Measurements from ENCODE around the gene MTMR4. TPM values are rescaled to one million over a fixed set of nuclear protein-coding genes. Genes with fewer than 3 reads are reported as not detected.

MTMR4 gene
- polyA plus RNA-seq, 1 of the 3 experiments (the other 2 are of a cell fraction) = 23.3 TPM

DNA sequence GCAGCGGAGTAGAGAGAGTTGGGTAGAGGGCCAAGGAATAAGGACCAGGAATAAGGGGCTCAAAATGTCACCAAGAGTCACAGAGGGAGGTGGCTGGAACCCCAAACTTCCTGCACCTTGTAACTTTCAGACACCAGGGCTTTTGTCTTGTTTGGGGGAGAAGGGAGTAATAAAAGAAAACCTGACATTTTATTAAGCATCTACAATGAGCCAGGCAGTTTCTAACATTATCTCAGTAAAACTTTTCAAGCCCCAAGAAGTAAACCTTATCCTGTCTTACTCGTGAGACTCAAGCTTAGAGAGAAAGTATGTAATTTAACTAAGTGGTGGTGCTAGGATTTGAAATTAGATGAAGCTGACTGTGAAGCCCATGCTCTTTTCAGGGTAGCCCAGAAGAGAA, 848 bp upstream of the MTMR4 start (continued):
- TF ChIP-seq, protein P1, sequence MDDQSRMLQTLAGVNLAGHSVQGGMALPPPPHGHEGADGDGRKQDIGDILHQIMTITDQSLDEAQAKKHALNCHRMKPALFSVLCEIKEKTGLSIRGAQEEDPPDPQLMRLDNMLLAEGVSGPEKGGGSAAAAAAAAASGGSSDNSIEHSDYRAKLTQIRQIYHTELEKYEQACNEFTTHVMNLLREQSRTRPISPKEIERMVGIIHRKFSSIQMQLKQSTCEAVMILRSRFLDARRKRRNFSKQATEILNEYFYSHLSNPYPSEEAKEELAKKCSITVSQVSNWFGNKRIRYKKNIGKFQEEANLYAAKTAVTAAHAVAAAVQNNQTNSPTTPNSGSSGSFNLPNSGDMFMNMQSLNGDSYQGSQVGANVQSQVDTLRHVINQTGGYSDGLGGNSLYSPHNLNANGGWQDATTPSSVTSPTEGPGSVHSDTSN (IDR thresholded peaks at IDR 0.05) = no peak
- TF ChIP-seq, protein P2, sequence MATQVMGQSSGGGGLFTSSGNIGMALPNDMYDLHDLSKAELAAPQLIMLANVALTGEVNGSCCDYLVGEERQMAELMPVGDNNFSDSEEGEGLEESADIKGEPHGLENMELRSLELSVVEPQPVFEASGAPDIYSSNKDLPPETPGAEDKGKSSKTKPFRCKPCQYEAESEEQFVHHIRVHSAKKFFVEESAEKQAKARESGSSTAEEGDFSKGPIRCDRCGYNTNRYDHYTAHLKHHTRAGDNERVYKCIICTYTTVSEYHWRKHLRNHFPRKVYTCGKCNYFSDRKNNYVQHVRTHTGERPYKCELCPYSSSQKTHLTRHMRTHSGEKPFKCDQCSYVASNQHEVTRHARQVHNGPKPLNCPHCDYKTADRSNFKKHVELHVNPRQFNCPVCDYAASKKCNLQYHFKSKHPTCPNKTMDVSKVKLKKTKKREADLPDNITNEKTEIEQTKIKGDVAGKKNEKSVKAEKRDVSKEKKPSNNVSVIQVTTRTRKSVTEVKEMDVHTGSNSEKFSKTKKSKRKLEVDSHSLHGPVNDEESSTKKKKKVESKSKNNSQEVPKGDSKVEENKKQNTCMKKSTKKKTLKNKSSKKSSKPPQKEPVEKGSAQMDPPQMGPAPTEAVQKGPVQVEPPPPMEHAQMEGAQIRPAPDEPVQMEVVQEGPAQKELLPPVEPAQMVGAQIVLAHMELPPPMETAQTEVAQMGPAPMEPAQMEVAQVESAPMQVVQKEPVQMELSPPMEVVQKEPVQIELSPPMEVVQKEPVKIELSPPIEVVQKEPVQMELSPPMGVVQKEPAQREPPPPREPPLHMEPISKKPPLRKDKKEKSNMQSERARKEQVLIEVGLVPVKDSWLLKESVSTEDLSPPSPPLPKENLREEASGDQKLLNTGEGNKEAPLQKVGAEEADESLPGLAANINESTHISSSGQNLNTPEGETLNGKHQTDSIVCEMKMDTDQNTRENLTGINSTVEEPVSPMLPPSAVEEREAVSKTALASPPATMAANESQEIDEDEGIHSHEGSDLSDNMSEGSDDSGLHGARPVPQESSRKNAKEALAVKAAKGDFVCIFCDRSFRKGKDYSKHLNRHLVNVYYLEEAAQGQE (IDR thresholded peaks at IDR 0.05; ENCODE audit: low read depth, low read length) = no peak

DNA sequence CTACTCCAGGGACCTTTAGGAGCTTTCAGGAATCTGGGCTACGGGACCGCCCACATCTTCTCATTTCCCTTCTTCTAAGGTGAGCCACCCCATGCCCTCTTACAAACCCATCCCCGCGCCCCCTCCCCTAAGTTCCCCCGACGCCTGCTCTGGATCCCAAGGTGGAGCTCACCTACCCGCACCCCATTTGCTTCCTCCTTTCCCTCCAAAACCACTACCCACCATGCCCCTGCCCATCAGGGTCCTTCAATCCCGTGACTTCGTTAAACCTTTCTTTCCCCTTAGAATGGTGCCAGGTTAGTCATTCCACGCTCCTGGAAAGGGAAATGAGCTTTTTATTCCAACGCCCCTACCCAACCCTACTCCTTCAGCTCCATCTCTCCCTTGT, 326 bp upstream of the MTMR4 start:
- TF ChIP-seq MEF2A (IDR thresholded peaks at IDR 0.05; ENCODE audit: borderline replicate concordance, low read depth) = no peak
- TF ChIP-seq NFIC (IDR thresholded peaks at IDR 0.05; ENCODE audit: borderline replicate concordance) = no peak
- no peak for TF ChIP-seq RCOR1 (IDR thresholded peaks at IDR 0.05; ENCODE audit: low read length)
- no peak for TF ChIP-seq GATA2 (CRISPR knock-in tag; IDR thresholded peaks at IDR 0.05)
- 61% methylated on average over 11 of the region's 11 CpGs for WGBS (ENCODE audit: low lambda C conversion rate)
- H2AFZ ChIP-seq (ENCODE audit: low read depth) = no peak overlapping the region
- no peak overlapping the region for H3K9ac ChIP-seq
- ChIA-PET POLR2A (interaction anchor here (0.9 to 3.1 kb wide), 10 partner anchors 10 to 665 kb away, joined by 3 to 13 read pairs (median 6); partner anchors contain the start of genes MRPS23, RAD51C, SUPT4H1 and TEX14), CTCF (interaction anchor here (0.7 to 3.6 kb wide), 8 partner anchors 11 to 490 kb away, joined by 3 to 12 read pairs (median 3); no protein-coding TSS in a partner anchor)
- peak overlapping the region; percentile 80 to 81 for H3K4me3 ChIP-seq (ENCODE audit: low read depth in 2 of 2, low read length in 1 of 2)
- H4K20me1 ChIP-seq (ENCODE audit: insufficient read depth) = no peaks in the 10 kb centered on the region; the same call in 1 of the 2 replicates
- H3K79me2 ChIP-seq (ENCODE audit: insufficient read depth) = peaks cover 19% of the 10 kb centered on the region
- peak overlapping the region in 1 of 2 experiments; percentile 40; a peak in 1 of 4 replicates for H3K27ac ChIP-seq (ENCODE audit: low read depth in 2 of 2, low read length in 1 of 2)
- H3K9me2 ChIP-seq = no peaks in the 10 kb centered on the region
- peaks cover 23 to 35% of the 10 kb centered on the region in 2 experiments for H3K36me3 ChIP-seq (replicated peaks in 1 of 2; ENCODE audit: control insufficient read depth in 1 of 2, insufficient read depth in 2 of 2, low read length in 1 of 2)
- H3K4me1 ChIP-seq (ENCODE audit: control insufficient read depth in 1 of 2, insufficient read depth in 2 of 2, low read depth in 1 of 2, low read length in 1 of 2) = peaks cover 7 to 31% of the 10 kb centered on the region in 2 experiments; a peak in 2 of 4 replicates
- H3K4me2 ChIP-seq = peak overlapping the region; percentile 92
- H3K9me3 ChIP-seq = no peaks in the 10 kb centered on the region
- DNase-seq = no peak
- peaks cover 27% of the 10 kb centered on the region for H3F3A ChIP-seq (replicated peaks; ENCODE audit: insufficient read depth)
- H3K27me3 ChIP-seq (ENCODE audit: insufficient read depth) = no peaks in the 10 kb centered on the region

DNA sequence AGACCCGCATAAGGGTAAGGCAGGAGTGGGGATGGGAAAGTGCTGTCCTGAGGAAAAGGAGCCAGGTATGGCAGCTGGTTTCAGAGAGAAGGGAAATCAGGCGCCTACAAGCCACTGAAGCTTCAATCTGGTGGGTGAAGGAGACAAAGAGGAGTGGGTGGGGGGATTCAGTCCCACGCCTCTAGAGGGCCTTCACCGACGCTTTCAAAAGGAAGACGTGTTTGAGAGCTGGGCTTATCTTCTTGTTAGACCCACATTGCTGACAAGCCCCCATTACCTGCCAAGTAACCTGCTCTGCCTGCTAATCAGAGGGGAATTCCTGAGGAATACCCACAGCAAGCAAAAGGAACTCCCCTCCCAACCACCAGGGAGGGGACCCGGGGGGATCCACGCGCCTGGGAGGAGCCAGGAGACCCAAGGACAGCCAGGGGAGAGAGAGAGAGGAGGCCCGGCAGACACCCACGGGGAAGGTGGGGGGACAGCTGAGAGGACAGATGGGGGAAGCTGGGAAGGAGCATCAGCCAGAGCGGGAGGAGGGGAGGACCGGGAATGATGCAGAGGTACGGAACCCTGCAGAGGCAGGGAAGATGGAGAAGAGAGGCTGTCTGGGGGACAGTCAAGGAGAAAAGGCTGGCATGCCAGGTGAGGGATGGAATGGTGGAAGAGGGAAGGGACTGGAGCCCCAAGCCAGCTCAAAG, 1.0 kb downstream of the MTMR4 start:
- Histone ChIP-seq H3F3A (replicated peaks; ENCODE audit: insufficient read depth) (peaks cover 18% of the 10 kb centered on the region), H4K20me1 (ENCODE audit: insufficient read depth) (no peaks in the 10 kb centered on the region; the same call in 1 of the 2 replicates), H3K27ac (ENCODE audit: low read depth in 2 of 2, low read length in 1 of 2) (peak overlapping the region in 1 of 2 experiments; percentile 88; a peak in 1 of 4 replicates), H3K4me3 (ENCODE audit: low read depth in 2 of 2, low read length in 1 of 2) (peak overlapping the region; percentile 80 to 81), H3K9me3 (no peaks in the 10 kb centered on the region), H3K36me3 (replicated peaks in 1 of 2; ENCODE audit: control insufficient read depth in 1 of 2, insufficient read depth in 2 of 2, low read length in 1 of 2) (peaks cover 27 to 47% of the 10 kb centered on the region in 2 experiments), H3K4me2 (peak overlapping the region; percentile 92), H3K9ac (peak overlapping the region; percentile 72), H3K4me1 (ENCODE audit: control insufficient read depth in 1 of 2, insufficient read depth in 2 of 2, low read depth in 1 of 2, low read length in 1 of 2) (peaks cover 7 to 31% of the 10 kb centered on the region in 2 experiments; a peak in 2 of 4 replicates), H3K9me2 (no peaks in the 10 kb centered on the region), H3K79me2 (ENCODE audit: insufficient read depth) (peaks cover 19% of the 10 kb centered on the region), H3K27me3 (ENCODE audit: insufficient read depth) (no peaks in the 10 kb centered on the region), H2AFZ (ENCODE audit: low read depth) (peak overlapping the region; percentile 81; the same call in 1 of the 2 replicates)
- DNase-seq = peak; percentile 69
- TF ChIP-seq, protein P3, sequence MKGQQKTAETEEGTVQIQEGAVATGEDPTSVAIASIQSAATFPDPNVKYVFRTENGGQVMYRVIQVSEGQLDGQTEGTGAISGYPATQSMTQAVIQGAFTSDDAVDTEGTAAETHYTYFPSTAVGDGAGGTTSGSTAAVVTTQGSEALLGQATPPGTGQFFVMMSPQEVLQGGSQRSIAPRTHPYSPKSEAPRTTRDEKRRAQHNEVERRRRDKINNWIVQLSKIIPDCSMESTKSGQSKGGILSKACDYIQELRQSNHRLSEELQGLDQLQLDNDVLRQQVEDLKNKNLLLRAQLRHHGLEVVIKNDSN (IDR thresholded peaks at IDR 0.05; ENCODE audit: borderline replicate concordance, low read depth) = no peak
- TF ChIP-seq TEAD4 (IDR thresholded peaks at IDR 0.05; ENCODE audit: borderline replicate concordance, insufficient read depth) (no peak), ELF1 (IDR thresholded peaks at IDR 0.05) (no peak)
- TF ChIP-seq, protein P4, sequence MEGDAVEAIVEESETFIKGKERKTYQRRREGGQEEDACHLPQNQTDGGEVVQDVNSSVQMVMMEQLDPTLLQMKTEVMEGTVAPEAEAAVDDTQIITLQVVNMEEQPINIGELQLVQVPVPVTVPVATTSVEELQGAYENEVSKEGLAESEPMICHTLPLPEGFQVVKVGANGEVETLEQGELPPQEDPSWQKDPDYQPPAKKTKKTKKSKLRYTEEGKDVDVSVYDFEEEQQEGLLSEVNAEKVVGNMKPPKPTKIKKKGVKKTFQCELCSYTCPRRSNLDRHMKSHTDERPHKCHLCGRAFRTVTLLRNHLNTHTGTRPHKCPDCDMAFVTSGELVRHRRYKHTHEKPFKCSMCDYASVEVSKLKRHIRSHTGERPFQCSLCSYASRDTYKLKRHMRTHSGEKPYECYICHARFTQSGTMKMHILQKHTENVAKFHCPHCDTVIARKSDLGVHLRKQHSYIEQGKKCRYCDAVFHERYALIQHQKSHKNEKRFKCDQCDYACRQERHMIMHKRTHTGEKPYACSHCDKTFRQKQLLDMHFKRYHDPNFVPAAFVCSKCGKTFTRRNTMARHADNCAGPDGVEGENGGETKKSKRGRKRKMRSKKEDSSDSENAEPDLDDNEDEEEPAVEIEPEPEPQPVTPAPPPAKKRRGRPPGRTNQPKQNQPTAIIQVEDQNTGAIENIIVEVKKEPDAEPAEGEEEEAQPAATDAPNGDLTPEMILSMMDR (IDR thresholded peaks at IDR 0.05) = peak; percentile 13
- WGBS (ENCODE audit: low lambda C conversion rate) = 39% methylated on average over 14 of the region's 14 CpGs
- ChIA-PET POLR2A (interaction anchor here (0.6 to 3.1 kb wide), 11 partner anchors 8 to 179 kb away, joined by 3 to 13 read pairs (median 5); partner anchors contain the start of genes RAD51C, SUPT4H1 and TEX14), CTCF (interaction anchor here (0.7 to 3.6 kb wide), 6 partner anchors 10 to 205 kb away, joined by 3 to 12 read pairs (median 3); no protein-coding TSS in a partner anchor)
